Measurements from ENCODE around the gene HOXD13.
A peak's percentile ranks its signal among the peaks of the same experiment; 100 is the strongest.

Gene HOXD13

GRCh38 chr2:176117823-176118371, 25.4 kb downstream of the HOXD13 start:
- Histone ChIP-seq H3K4me1 (ENCODE audit: insufficient read depth, low read length) (peaks cover 4% of the 10 kb centered on the region; the same call in 1 of the 2 replicates), H3K27me3 (ENCODE audit: insufficient read depth, low read length) (peaks cover 100% of the 10 kb centered on the region), H3K36me3 (ENCODE audit: insufficient read depth, low read length) (no peaks in the 10 kb centered on the region), H3K4me3 (ENCODE audit: low read length) (no peak overlapping the region), H3K9me3 (ENCODE audit: insufficient read depth, low read depth, low read length) (peaks cover 7% of the 10 kb centered on the region; the same call in 1 of the 2 replicates), H3K9ac (ENCODE audit: low read depth, low read length) (no peak overlapping the region), H3K27ac (ENCODE audit: low read depth, low read length) (no peak overlapping the region)
- 54% methylated on average over 11 of the region's 11 CpGs for WGBS

GRCh38 chr2:176118601-176119339, 26.2 kb downstream of the HOXD13 start:
- H3K27ac ChIP-seq (ENCODE audit: low read depth, low read length) = no peak overlapping the region
- H3K4me1 ChIP-seq (ENCODE audit: insufficient read depth, low read length) = peaks cover 4% of the 10 kb centered on the region; the same call in 1 of the 2 replicates
- H3K9ac ChIP-seq (ENCODE audit: low read depth, low read length) = no peak overlapping the region
- peaks cover 100% of the 10 kb centered on the region for H3K27me3 ChIP-seq (ENCODE audit: insufficient read depth, low read length)
- no peaks in the 10 kb centered on the region for H3K36me3 ChIP-seq (ENCODE audit: insufficient read depth, low read length)
- no peak overlapping the region for H3K4me3 ChIP-seq (ENCODE audit: low read length)
- peaks cover 7% of the 10 kb centered on the region; the same call in 1 of the 2 replicates for H3K9me3 ChIP-seq (ENCODE audit: insufficient read depth, low read depth, low read length)
- WGBS = 13% methylated on average over 24 of the region's 24 CpGs

GRCh38 chr2:176120364-176121189, 28.1 kb downstream of the HOXD13 start:
- H3K4me3 ChIP-seq (ENCODE audit: low read length) = no peak overlapping the region
- WGBS = 11% methylated on average over 12 of the region's 13 CpGs
- H3K36me3 ChIP-seq (ENCODE audit: insufficient read depth, low read length) = no peaks in the 10 kb centered on the region
- H3K4me1 ChIP-seq (ENCODE audit: insufficient read depth, low read length) = no peaks in the 10 kb centered on the region; the same call in 1 of the 2 replicates
- H3K9ac ChIP-seq (ENCODE audit: low read depth, low read length) = no peak overlapping the region
- H3K9me3 ChIP-seq (ENCODE audit: insufficient read depth, low read depth, low read length) = peaks cover 7% of the 10 kb centered on the region; the same call in 1 of the 2 replicates
- peaks cover 100% of the 10 kb centered on the region for H3K27me3 ChIP-seq (ENCODE audit: insufficient read depth, low read length)
- no peak overlapping the region for H3K27ac ChIP-seq (ENCODE audit: low read depth, low read length)

GRCh38 chr2:176121190-176122051, 28.9 kb downstream of the HOXD13 start:
- 5% methylated on average over 53 of the region's 53 CpGs for WGBS
- Histone ChIP-seq H3K4me1 (ENCODE audit: insufficient read depth, low read length) (no peaks in the 10 kb centered on the region; the same call in 1 of the 2 replicates), H3K36me3 (ENCODE audit: insufficient read depth, low read length) (no peaks in the 10 kb centered on the region), H3K4me3 (ENCODE audit: low read length) (no peak overlapping the region), H3K27me3 (ENCODE audit: insufficient read depth, low read length) (peaks cover 100% of the 10 kb centered on the region), H3K9ac (ENCODE audit: low read depth, low read length) (no peak overlapping the region), H3K27ac (ENCODE audit: low read depth, low read length) (no peak overlapping the region), H3K9me3 (ENCODE audit: insufficient read depth, low read depth, low read length) (peaks cover 7% of the 10 kb centered on the region; the same call in 1 of the 2 replicates)

GRCh38 chr2:176122052-176122682, 29.6 kb downstream of the HOXD13 start:
- Histone ChIP-seq H3K9me3 (ENCODE audit: insufficient read depth, low read depth, low read length) (peaks cover under 1% of the 10 kb centered on the region; the same call in 1 of the 2 replicates), H3K4me1 (ENCODE audit: insufficient read depth, low read length) (no peaks in the 10 kb centered on the region; the same call in 1 of the 2 replicates), H3K36me3 (ENCODE audit: insufficient read depth, low read length) (no peaks in the 10 kb centered on the region), H3K4me3 (ENCODE audit: low read length) (peak overlapping the region; percentile 36), H3K9ac (ENCODE audit: low read depth, low read length) (no peak overlapping the region), H3K27ac (ENCODE audit: low read depth, low read length) (no peak overlapping the region), H3K27me3 (ENCODE audit: insufficient read depth, low read length) (peaks cover 100% of the 10 kb centered on the region)
- under 1% methylated on average over 44 of the region's 47 CpGs for WGBS

GRCh38 chr2:176122683-176123410, 30.3 kb downstream of the HOXD13 start, which contains the start of gene HOXD9:
HOXD9 (plus strand) TSS chr2:176122719; CDS start chr2:176122769, 50 bp downstream.
- Histone ChIP-seq H3K27ac (ENCODE audit: low read depth, low read length) (no peak within 1 kb of the TSS), H3K9ac (ENCODE audit: low read depth, low read length) (no peak within 1 kb of the TSS), H3K27me3 (ENCODE audit: insufficient read depth, low read length) (peaks cover 100% of the 10 kb centered on the region), H3K4me3 (ENCODE audit: low read length) (peak within 1 kb of the TSS; percentile 36), H3K36me3 (ENCODE audit: insufficient read depth, low read length) (no peaks in the 10 kb centered on the region), H3K9me3 (ENCODE audit: insufficient read depth, low read depth, low read length) (no peaks in the 10 kb centered on the region), H3K4me1 (ENCODE audit: insufficient read depth, low read length) (no peaks in the 10 kb centered on the region; the same call in 1 of the 2 replicates)
- WGBS = 1% methylated on average over 84 of the region's 84 CpGs

GRCh38 chr2:176123411-176124109, 31.0 kb downstream of the HOXD13 start:
- peaks cover 100% of the 10 kb centered on the region for H3K27me3 ChIP-seq (ENCODE audit: insufficient read depth, low read length)
- no peaks in the 10 kb centered on the region for H3K9me3 ChIP-seq (ENCODE audit: insufficient read depth, low read depth, low read length)
- H3K36me3 ChIP-seq (ENCODE audit: insufficient read depth, low read length) = no peaks in the 10 kb centered on the region
- 3% methylated on average over 40 of the region's 40 CpGs for WGBS
- no peak overlapping the region for H3K4me3 ChIP-seq (ENCODE audit: low read length)
- H3K4me1 ChIP-seq (ENCODE audit: insufficient read depth, low read length) = peaks cover 7% of the 10 kb centered on the region; the same call in 1 of the 2 replicates
- no peak overlapping the region for H3K9ac ChIP-seq (ENCODE audit: low read depth, low read length)
- no peak overlapping the region for H3K27ac ChIP-seq (ENCODE audit: low read depth, low read length)

GRCh38 chr2:176124110-176124946, 31.8 kb downstream of the HOXD13 start:
- WGBS = 16% methylated on average over 30 of the region's 34 CpGs
- no peak overlapping the region for H3K4me3 ChIP-seq (ENCODE audit: low read length)

More at GRCh38 chr2:176124110-176124946, 31.8 kb downstream of the HOXD13 start:
- peaks cover 100% of the 10 kb centered on the region for H3K27me3 ChIP-seq (ENCODE audit: insufficient read depth, low read length)
- H3K36me3 ChIP-seq (ENCODE audit: insufficient read depth, low read length) = no peaks in the 10 kb centered on the region
- no peak overlapping the region for H3K9ac ChIP-seq (ENCODE audit: low read depth, low read length)
- peaks cover 12% of the 10 kb centered on the region; the same call in 1 of the 2 replicates for H3K4me1 ChIP-seq (ENCODE audit: insufficient read depth, low read length)
- H3K9me3 ChIP-seq (ENCODE audit: insufficient read depth, low read depth, low read length) = no peaks in the 10 kb centered on the region
- no peak overlapping the region for H3K27ac ChIP-seq (ENCODE audit: low read depth, low read length)

Data from HUES64 (cell line).